GM19351 (cell line): ENCODE measurements around the gene GTF2H2.
"Not testable (repeated sequence)": the region's sequence is repeated elsewhere in the genome, so short reads cannot be mapped to it uniquely, and the experiment has no call there.

ENCODE experiments used
- ATAC-seq: cut with Tn5 transposase; IDR thresholded peaks from one replicate; pipeline ENCODE4 v1.9.1; 2021; ENCODE audit warnings: mild to moderate bottlenecking, moderate library complexity; ENCODE audit not compliant: unreplicated experiment

Gene GTF2H2

GRCh38 chr5:71014176-71014575 is 53.3 kb downstream of the GTF2H2 start:
- ATAC-seq = no peak

GRCh38 chr5:71013575-71013974 is 53.9 kb downstream of the GTF2H2 start:
- ATAC-seq = no peak

GRCh38 chr5:71011194-71011792 is 56.2 kb downstream of the GTF2H2 start:
- ATAC-seq = no peak

- ATAC-seq = not testable (repeated sequence)
These were observed 60.5 kb downstream of the GTF2H2 start for GRCh38 chr5:71006983-71007382.
